IMR-90 (cell line): Measurements from ENCODE around the gene PHACTR3. TPM values are rescaled to one million over a fixed set of nuclear protein-coding genes. Genes with fewer than 3 reads are reported as not detected.

Source experiments
- ATAC-seq: fragments of 200-7000 bp; cut with Tn5 transposase; 2 replicates; pipeline ENCODE4 v1.9.1; 2020; ENCODE audit warnings: low read depth, mild to moderate bottlenecking, moderate library complexity
- BruUV-seq: library from RNA; stranded (reverse); fragments of 400-500 nt; replicated peaks from 2 replicates; lab custom pipeline; 2021; lab: Mats Ljungman, UMichigan
- CTCF ChIA-PET: fragments of 300-600 bp; formaldehyde crosslinking; extraction: SDS; loops from one replicate; lab custom pipeline; 2021; ENCODE audit warnings: antibody characterized with exemption; lab: Yijun Ruan, JAX
- POLR2A ChIA-PET: fragments of 300-600 bp; sonication (Branson Sonifier 250); formaldehyde crosslinking; loops from one replicate; lab custom pipeline; 2022; ENCODE audit warnings: antibody characterized with exemption; ENCODE audit not compliant: unreplicated experiment; lab: Charles Lee
- DNase-seq: peaks from one replicate; pipeline ENCODE4 v3.0.0; 2013
- H2AFZ ChIP-seq: replicated peaks from 2 replicates; pipeline ENCODE3; 2013; ENCODE audit warnings: low read length, mild to moderate bottlenecking; ENCODE audit not compliant: poor library complexity
- H2AK5ac ChIP-seq: 2 replicates; pipeline ENCODE4 v1.6.1; 2013; ENCODE audit warnings: low read depth, low read length, inconsistent platforms
- H2AK9ac ChIP-seq: replicated peaks from 2 replicates; pipeline ENCODE3; 2013; ENCODE audit warnings: mild to moderate bottlenecking, low read depth, low read length, moderate library complexity; ENCODE audit not compliant: poor library complexity
- H2BK120ac ChIP-seq: 2 replicates; pipeline ENCODE4 v1.6.1; 2013; ENCODE audit warnings: low read depth, low read length, inconsistent platforms
- H2BK15ac ChIP-seq: 3 replicates; pipeline ENCODE4 v1.6.1; 2013; ENCODE audit warnings: low read depth, low read length, inconsistent platforms
- H2BK20ac ChIP-seq: 2 replicates; pipeline ENCODE4 v1.6.1; 2013; ENCODE audit warnings: low read depth, mild to moderate bottlenecking, inconsistent platforms, low read length, moderate library complexity
- H2BK5ac ChIP-seq: 2 replicates; pipeline ENCODE4 v1.6.1; 2013; ENCODE audit warnings: mild to moderate bottlenecking, low read depth, low read length, inconsistent platforms; ENCODE audit not compliant: poor library complexity, severe bottlenecking
- H3K14ac ChIP-seq: replicated peaks from 2 replicates; pipeline ENCODE4 v1.6.1; 2013; ENCODE audit warnings: low read depth, low read length, inconsistent platforms
- H3K18ac ChIP-seq: 2 replicates; pipeline ENCODE4 v1.6.1; 2013; ENCODE audit warnings: low read depth, low read length, control low read depth
- H3K23ac ChIP-seq: 2 replicates; pipeline ENCODE4 v1.6.1; 2013; ENCODE audit warnings: low read depth, low read length, inconsistent platforms
- H3K27ac ChIP-seq: 2 replicates; pipeline ENCODE4 v1.5.1; 2013; ENCODE audit warnings: mild to moderate bottlenecking, control low read depth, low read length; ENCODE audit not compliant: insufficient read depth
- H3K27me3 ChIP-seq: 2 replicates; pipeline ENCODE4 v1.6.1; 2013; ENCODE audit warnings: low read length; ENCODE audit not compliant: control insufficient read depth, insufficient read depth
- H3K36me3 ChIP-seq: 2 replicates; pipeline ENCODE4 v1.6.1; 2013; ENCODE audit warnings: low read length, mixed read lengths; ENCODE audit not compliant: control insufficient read depth, insufficient read depth
- H3K4ac ChIP-seq: 2 replicates; pipeline ENCODE4 v1.6.1; 2013; ENCODE audit warnings: low read depth, low read length, inconsistent platforms
- H3K4me1 ChIP-seq: 2 replicates; pipeline ENCODE4 v1.6.1; 2013; ENCODE audit warnings: low read length, mixed read lengths; ENCODE audit not compliant: control insufficient read depth, insufficient read depth
- H3K4me2 ChIP-seq: 2 replicates; pipeline ENCODE4 v1.6.1; 2013; ENCODE audit warnings: low read depth, mild to moderate bottlenecking, control low read depth, low read length, moderate library complexity
- H3K4me3 ChIP-seq: 2 replicates; pipeline ENCODE4 v1.5.1; 2013; ENCODE audit warnings: low read depth, mild to moderate bottlenecking, control low read depth, low read length, moderate library complexity; ENCODE audit not compliant: insufficient read depth
- H3K56ac ChIP-seq: 2 replicates; pipeline ENCODE4 v1.6.1; 2013; ENCODE audit warnings: low read length, inconsistent platforms; ENCODE audit not compliant: insufficient read depth; ENCODE audit errors: extremely low read depth
- H3K79me1 ChIP-seq, 2 experiments: 2 replicates each; pipeline ENCODE4 v1.6.1; 2013; ENCODE audit warnings: low read length in 2 of 2, inconsistent platforms in 1 of 2, low read depth in 1 of 2
- H3K9ac ChIP-seq: 2 replicates; pipeline ENCODE4 v1.6.1; 2013; ENCODE audit warnings: low read depth, low read length, control low read depth
- H3K9me1 ChIP-seq: 2 replicates; pipeline ENCODE4 v1.6.1; 2013; ENCODE audit warnings: low read length, inconsistent platforms; ENCODE audit not compliant: insufficient read depth
- H3K9me3 ChIP-seq: 2 replicates; pipeline ENCODE4 v1.6.1; 2013; ENCODE audit warnings: low read length; ENCODE audit not compliant: control insufficient read depth, insufficient read depth
- H4K20me1 ChIP-seq: 2 replicates; pipeline ENCODE4 v1.6.1; 2013; ENCODE audit warnings: low read length, inconsistent platforms; ENCODE audit not compliant: insufficient read depth
- H4K5ac ChIP-seq: 2 replicates; pipeline ENCODE4 v1.6.1; 2013; ENCODE audit warnings: mild to moderate bottlenecking, low read depth, low read length, control low read depth
- H4K8ac ChIP-seq, 2 experiments: 2 replicates each; pipeline ENCODE4 v1.6.1; 2013; ENCODE audit warnings: low read depth in 2 of 2, low read length in 2 of 2, control low read depth in 1 of 2, inconsistent platforms in 1 of 2
- H4K91ac ChIP-seq: 2 replicates; pipeline ENCODE4 v1.6.1; 2013; ENCODE audit warnings: low read depth, low read length, inconsistent platforms; ENCODE audit not compliant: insufficient read depth
- WGBS, 2 experiments: methylation state at CpG; one replicate each; pipeline versions ENCODE4 v1.1.5 to v1.1.7; 2013; ENCODE audit warnings: missing lambda C conversion rate in 2 of 2; ENCODE audit not compliant: insufficient read length in 1 of 2; ENCODE audit errors: extremely low coverage in 2 of 2; 5-methylcytosine and 5-hydroxymethylcytosine counted together
- dilution Hi-C: fragments of 300-500 bp; cut with HindIII; formaldehyde crosslinking; loops from one replicate; pipeline ENCODE4 v1.14.3; 2018; ENCODE audit warnings: low sequenced_read_pairs; ENCODE audit not compliant: unreplicated experiment
- in situ Hi-C: fragments of 300-500 bp; cut with MboI; formaldehyde crosslinking; loops from 3 replicates; pipeline ENCODE4 v1.14.3; 2019; ENCODE audit warnings: low sequenced_read_pairs, inconsistent platforms, mixed read lengths
- intact Hi-C: fragments of 100-400 bp; cut with micrococcal nuclease; formaldehyde crosslinking; loops from 2 replicates; pipeline ENCODE4 v1.10.0; 2022
- polyA plus RNA-seq, 3 experiments: library from polyadenylated mRNA; depleted of rRNA; stranded (reverse); fragments of >200 nt; gene quantifications; 2 replicates each; pipeline ENCODE4 v1.2.3, GENCODE V29; 2012; ENCODE audit warnings: low replicate concordance in 1 of 3
- total RNA-seq: library from RNA; depleted of rRNA; stranded (reverse); fragments of >200 nt; gene quantifications from 2 replicates; pipeline ENCODE4 v1.2.3, GENCODE V29; 2012
- TF ChIP-seq, protein P1 (sequence below): fragments of 150-350 bp; IDR thresholded peaks from 2 replicates; pipeline ENCODE4 v1.6.1; 2016; ENCODE audit warnings: low read depth, mild to moderate bottlenecking, low read length, moderate library complexity, borderline replicate concordance

Gene PHACTR3
- total and polyA plus RNA-seq, 2 of the 4 experiments (the other 2 are of a cell fraction), result not detected

DNA sequence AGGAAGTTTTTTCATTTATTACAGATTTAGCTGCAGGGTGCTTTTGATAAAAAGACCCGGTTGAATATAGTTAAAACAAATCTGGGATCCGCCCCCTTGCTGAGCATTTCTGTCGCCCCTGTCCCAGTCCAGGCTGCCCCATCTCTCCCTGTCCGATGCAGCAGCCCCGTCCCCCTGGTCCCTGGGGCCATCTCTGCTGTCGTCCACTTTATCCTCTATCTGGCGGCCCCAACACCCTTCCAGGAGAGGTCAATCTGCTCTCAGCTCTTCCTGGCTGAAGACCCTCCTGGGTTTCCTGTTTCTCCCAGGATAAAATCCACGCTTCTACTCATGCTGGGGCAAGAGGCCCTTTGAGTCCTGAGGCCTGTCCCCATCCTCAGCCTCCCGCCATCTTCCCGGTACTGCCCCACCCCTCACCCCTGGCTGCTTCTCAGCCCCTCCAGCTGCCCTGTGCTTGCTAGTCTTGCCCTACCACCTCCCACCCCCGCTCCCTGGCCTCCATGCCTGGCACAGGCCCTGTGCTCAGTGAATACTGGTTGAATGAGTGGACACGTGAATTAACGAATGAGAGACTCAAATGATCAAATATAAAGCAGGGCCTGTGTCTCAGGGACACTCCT is 16.0 kb upstream of the PHACTR3 start:
- Histone ChIP-seq H4K5ac (no peak overlapping the region), H3K4me2 (no peak overlapping the region), H2BK120ac (no peak overlapping the region), H3K14ac (no peak overlapping the region), H3K27me3 (no peaks in the 10 kb centered on the region), H2AFZ (no peak overlapping the region), H2BK20ac (no peak overlapping the region), H3K9ac (no peak overlapping the region), H2BK5ac (no peak overlapping the region), H3K56ac (no peak overlapping the region), H3K4me1 (no peaks in the 10 kb centered on the region), H3K18ac (no peak overlapping the region), H3K4me3 (no peak overlapping the region), H2BK15ac (no peak overlapping the region), H3K9me3 (peaks cover 3% of the 10 kb centered on the region; the same call in 1 of the 2 replicates), H3K27ac (no peak overlapping the region), H4K91ac (no peak overlapping the region), H2AK5ac (no peak overlapping the region), H2AK9ac (no peak overlapping the region), H3K9me1 (no peaks in the 10 kb centered on the region), H4K20me1 (no peaks in the 10 kb centered on the region), H3K36me3 (no peaks in the 10 kb centered on the region), H4K8ac (no peak overlapping the region), H3K4ac (no peak overlapping the region), H3K79me1 (no peaks in the 10 kb centered on the region), H3K23ac (no peak overlapping the region)
- WGBS, 2 experiments, result 80% methylated on average over 1 of the region's 13 CpGs; no CpG with 5 or more reads in 1 of the 2 experiments
- CTCF ChIA-PET, result no interaction called here
- DNase-seq (no peak), ATAC-seq (no peak)
- intact Hi-C loops, result no loop called here
- dilution Hi-C loops, result no loop called here
- BruUV-seq, result no TSS peak
- TF ChIP-seq, protein P1, sequence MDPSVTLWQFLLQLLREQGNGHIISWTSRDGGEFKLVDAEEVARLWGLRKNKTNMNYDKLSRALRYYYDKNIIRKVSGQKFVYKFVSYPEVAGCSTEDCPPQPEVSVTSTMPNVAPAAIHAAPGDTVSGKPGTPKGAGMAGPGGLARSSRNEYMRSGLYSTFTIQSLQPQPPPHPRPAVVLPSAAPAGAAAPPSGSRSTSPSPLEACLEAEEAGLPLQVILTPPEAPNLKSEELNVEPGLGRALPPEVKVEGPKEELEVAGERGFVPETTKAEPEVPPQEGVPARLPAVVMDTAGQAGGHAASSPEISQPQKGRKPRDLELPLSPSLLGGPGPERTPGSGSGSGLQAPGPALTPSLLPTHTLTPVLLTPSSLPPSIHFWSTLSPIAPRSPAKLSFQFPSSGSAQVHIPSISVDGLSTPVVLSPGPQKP, result no peak
- in situ Hi-C loops, result no loop called here
- POLR2A ChIA-PET, result no interaction called here
